ENCODE measurements around the gene COL26A1. TPM values are rescaled to one million over a fixed set of nuclear protein-coding genes. Genes with fewer than 3 reads are reported as not detected.

COL26A1 gene
- polyA plus RNA-seq, 1 donor from 2014 or later: 36.6 TPM

DNA sequence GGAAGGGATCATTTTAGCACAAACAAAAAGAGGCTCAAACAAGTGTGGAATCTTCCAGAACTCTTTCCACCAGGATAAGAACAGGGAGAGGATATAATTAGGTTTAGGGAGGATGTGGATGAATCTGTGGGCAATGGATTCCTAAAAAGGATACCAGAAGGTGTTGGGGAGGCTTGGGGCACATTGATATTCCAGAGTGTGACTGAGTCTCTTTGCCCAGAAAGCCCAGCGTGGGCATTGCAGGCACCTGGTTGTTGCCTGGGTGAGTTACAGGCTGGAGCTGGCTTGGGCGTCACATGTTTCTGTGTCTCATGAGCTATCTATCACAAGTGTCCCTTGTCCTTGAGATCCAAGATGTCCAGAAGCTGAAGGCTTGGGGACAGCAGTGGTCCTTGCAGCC is 3.3 kb downstream of the COL26A1 start:
- peaks cover 12% of the 10 kb centered on the region for H3K79me2 ChIP-seq (replicated peaks; ENCODE audit: insufficient read depth, low read length)
- H3K27ac ChIP-seq (ENCODE audit: low read length): no peak overlapping the region
- H3K27me3 ChIP-seq (ENCODE audit: insufficient read depth, low read depth, low read length): no peaks in the 10 kb centered on the region
- H3K9me3 ChIP-seq (ENCODE audit: low read length): no peaks in the 10 kb centered on the region
- H3K9me2 ChIP-seq (ENCODE audit: insufficient read depth, low read length): no peaks in the 10 kb centered on the region
- no peaks in the 10 kb centered on the region for H3F3A ChIP-seq (ENCODE audit: insufficient read depth, low read length, poor library complexity, severe bottlenecking)
- H2AFZ ChIP-seq (ENCODE audit: low read depth, low read length): no peak overlapping the region
- no peaks in the 10 kb centered on the region for H4K20me1 ChIP-seq (ENCODE audit: insufficient read depth)
- no peak overlapping the region for H3K4me2 ChIP-seq (ENCODE audit: low read length)
- TF ChIP-seq TAF1 (IDR thresholded peaks at IDR 0.05; ENCODE audit: low read depth) (no peak), EP300 (conservative IDR thresholded peaks at IDR 0.05; ENCODE audit: poor library complexity, severe bottlenecking) (no peak), MXI1 (conservative IDR thresholded peaks at IDR 0.05; ENCODE audit: poor library complexity, severe bottlenecking) (no peak), EZH2 (IDR thresholded peaks at IDR 0.05; ENCODE audit: borderline replicate concordance, insufficient read depth, low read length, poor library complexity, severe bottlenecking) (no peak), POLR2AphosphoS5 (IDR thresholded peaks at IDR 0.05) (no peak), SMC3 (conservative IDR thresholded peaks at IDR 0.05; ENCODE audit: poor library complexity) (no peak), RAD21 (conservative IDR thresholded peaks at IDR 0.05) (no peak)
- TF ChIP-seq, protein P1, sequence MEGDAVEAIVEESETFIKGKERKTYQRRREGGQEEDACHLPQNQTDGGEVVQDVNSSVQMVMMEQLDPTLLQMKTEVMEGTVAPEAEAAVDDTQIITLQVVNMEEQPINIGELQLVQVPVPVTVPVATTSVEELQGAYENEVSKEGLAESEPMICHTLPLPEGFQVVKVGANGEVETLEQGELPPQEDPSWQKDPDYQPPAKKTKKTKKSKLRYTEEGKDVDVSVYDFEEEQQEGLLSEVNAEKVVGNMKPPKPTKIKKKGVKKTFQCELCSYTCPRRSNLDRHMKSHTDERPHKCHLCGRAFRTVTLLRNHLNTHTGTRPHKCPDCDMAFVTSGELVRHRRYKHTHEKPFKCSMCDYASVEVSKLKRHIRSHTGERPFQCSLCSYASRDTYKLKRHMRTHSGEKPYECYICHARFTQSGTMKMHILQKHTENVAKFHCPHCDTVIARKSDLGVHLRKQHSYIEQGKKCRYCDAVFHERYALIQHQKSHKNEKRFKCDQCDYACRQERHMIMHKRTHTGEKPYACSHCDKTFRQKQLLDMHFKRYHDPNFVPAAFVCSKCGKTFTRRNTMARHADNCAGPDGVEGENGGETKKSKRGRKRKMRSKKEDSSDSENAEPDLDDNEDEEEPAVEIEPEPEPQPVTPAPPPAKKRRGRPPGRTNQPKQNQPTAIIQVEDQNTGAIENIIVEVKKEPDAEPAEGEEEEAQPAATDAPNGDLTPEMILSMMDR (IDR thresholded peaks at IDR 0.05; ENCODE audit: poor library complexity, severe bottlenecking): no peak
- TF ChIP-seq, protein P2, sequence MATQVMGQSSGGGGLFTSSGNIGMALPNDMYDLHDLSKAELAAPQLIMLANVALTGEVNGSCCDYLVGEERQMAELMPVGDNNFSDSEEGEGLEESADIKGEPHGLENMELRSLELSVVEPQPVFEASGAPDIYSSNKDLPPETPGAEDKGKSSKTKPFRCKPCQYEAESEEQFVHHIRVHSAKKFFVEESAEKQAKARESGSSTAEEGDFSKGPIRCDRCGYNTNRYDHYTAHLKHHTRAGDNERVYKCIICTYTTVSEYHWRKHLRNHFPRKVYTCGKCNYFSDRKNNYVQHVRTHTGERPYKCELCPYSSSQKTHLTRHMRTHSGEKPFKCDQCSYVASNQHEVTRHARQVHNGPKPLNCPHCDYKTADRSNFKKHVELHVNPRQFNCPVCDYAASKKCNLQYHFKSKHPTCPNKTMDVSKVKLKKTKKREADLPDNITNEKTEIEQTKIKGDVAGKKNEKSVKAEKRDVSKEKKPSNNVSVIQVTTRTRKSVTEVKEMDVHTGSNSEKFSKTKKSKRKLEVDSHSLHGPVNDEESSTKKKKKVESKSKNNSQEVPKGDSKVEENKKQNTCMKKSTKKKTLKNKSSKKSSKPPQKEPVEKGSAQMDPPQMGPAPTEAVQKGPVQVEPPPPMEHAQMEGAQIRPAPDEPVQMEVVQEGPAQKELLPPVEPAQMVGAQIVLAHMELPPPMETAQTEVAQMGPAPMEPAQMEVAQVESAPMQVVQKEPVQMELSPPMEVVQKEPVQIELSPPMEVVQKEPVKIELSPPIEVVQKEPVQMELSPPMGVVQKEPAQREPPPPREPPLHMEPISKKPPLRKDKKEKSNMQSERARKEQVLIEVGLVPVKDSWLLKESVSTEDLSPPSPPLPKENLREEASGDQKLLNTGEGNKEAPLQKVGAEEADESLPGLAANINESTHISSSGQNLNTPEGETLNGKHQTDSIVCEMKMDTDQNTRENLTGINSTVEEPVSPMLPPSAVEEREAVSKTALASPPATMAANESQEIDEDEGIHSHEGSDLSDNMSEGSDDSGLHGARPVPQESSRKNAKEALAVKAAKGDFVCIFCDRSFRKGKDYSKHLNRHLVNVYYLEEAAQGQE (IDR thresholded peaks at IDR 0.05; ENCODE audit: borderline replicate concordance): no peak
- H3K36me3 ChIP-seq (ENCODE audit: insufficient read depth, low read length): no peaks in the 10 kb centered on the region
- H3K4me3 ChIP-seq (ENCODE audit: low read length): no peak overlapping the region
- H3K9ac ChIP-seq (ENCODE audit: low read length): no peak overlapping the region

DNA sequence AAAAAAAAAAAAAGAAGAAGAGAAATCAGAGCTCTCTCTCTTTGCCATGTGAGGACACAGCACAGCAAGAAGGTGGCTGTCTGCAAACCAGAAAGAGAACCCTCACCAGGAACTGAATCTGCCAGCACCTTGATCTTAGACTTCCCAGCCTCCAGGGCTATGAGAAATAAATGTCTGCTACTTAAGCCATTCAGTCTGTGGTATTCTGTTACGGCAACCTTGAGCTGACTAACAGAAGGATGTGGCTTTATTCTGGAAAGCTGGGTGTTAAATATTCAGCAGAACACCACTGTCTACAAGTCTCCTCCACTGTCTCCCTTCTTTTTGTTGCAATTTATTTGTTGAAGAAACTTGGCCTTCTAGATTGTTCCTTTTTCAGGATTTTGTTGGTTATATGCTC is 5.0 kb downstream of the COL26A1 start:
- H3K4me3 ChIP-seq (ENCODE audit: low read length): no peak overlapping the region
- H4K20me1 ChIP-seq (ENCODE audit: insufficient read depth): no peaks in the 10 kb centered on the region
- no peak overlapping the region for H3K27ac ChIP-seq (ENCODE audit: low read length)
- H3K9me2 ChIP-seq (ENCODE audit: insufficient read depth, low read length): no peaks in the 10 kb centered on the region
- no peak overlapping the region for H3K4me2 ChIP-seq (ENCODE audit: low read length)
- no peaks in the 10 kb centered on the region for H3K9me3 ChIP-seq (ENCODE audit: low read length)
- H2AFZ ChIP-seq (ENCODE audit: low read depth, low read length): no peak overlapping the region
- H3K36me3 ChIP-seq (ENCODE audit: insufficient read depth, low read length): no peaks in the 10 kb centered on the region
- no peaks in the 10 kb centered on the region for H3F3A ChIP-seq (ENCODE audit: insufficient read depth, low read length, poor library complexity, severe bottlenecking)
- TF ChIP-seq, protein P2 (IDR thresholded peaks at IDR 0.05; ENCODE audit: borderline replicate concordance): no peak
- TF ChIP-seq SMC3 (conservative IDR thresholded peaks at IDR 0.05; ENCODE audit: poor library complexity) (no peak), MXI1 (conservative IDR thresholded peaks at IDR 0.05; ENCODE audit: poor library complexity, severe bottlenecking) (no peak), TAF1 (IDR thresholded peaks at IDR 0.05; ENCODE audit: low read depth) (no peak), RAD21 (conservative IDR thresholded peaks at IDR 0.05) (no peak), EP300 (conservative IDR thresholded peaks at IDR 0.05; ENCODE audit: poor library complexity, severe bottlenecking) (no peak), EZH2 (IDR thresholded peaks at IDR 0.05; ENCODE audit: borderline replicate concordance, insufficient read depth, low read length, poor library complexity, severe bottlenecking) (no peak), POLR2AphosphoS5 (IDR thresholded peaks at IDR 0.05) (no peak)
- TF ChIP-seq, protein P1 (IDR thresholded peaks at IDR 0.05; ENCODE audit: poor library complexity, severe bottlenecking): no peak
- H3K27me3 ChIP-seq (ENCODE audit: insufficient read depth, low read depth, low read length): no peaks in the 10 kb centered on the region
- H3K79me2 ChIP-seq (replicated peaks; ENCODE audit: insufficient read depth, low read length): peaks cover 7% of the 10 kb centered on the region
- no peak overlapping the region for H3K9ac ChIP-seq (ENCODE audit: low read length)

Data from neural cell (in vitro differentiated cells).